ENCODE measurements around the gene FOXN3. TPM values are rescaled to one million over a fixed set of nuclear protein-coding genes. Genes with fewer than 3 reads are reported as not detected.

The FOXN3 gene
- total RNA-seq, 2 donors from 2014 or later: 61.2 to 84.1 TPM

DNA sequence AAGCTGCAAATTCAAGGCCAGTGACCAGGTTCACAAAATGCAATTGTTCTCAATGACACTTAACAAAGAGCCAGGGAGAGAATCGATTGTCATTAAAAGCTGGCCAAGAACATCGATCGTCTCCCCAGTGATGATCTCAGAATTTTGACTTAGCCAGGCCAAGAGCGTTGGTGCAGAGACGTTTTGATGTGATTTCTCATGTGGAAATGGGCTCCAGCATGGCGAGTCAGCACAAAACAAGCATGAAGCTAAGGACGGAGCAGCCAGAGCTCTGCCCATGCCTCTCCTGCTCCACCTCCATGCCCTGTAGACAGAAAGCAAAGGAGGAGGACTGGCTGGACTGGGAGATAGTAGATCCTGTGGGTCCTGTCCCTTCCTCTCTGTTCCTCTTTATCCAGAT lies 270.8 kb downstream of the FOXN3 start:
- H3K27ac ChIP-seq (ENCODE audit: low read depth, low read length): no peak overlapping the region

DNA sequence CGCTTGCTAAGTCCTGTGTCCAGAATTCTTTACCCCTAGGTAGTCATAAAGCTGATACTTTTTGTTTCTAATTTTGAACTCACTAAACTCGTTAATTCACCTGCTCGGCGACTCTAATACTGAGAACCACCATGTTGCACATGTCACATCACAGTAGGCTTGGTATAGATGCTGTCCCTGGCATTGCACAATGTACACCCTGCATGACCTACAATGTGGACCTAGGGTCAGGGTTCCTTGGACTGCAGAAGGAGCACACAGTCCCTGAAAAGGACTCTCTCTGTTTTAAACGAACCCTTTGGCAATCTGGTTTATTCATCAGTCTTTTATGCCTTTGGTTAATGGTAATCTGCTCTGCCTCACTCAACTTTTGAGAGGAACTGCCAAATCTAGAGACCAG lies 272.4 kb downstream of the FOXN3 start:
- H3K36me3 Mint-ChIP-seq (ENCODE audit: low read depth): no peaks in the 10 kb centered on the region
- WGBS, 2 experiments (ENCODE audit: insufficient coverage in 1 of 2, insufficient read length in 1 of 2): 88 to 96% methylated on average over 5 of the region's 5 CpGs
- H3K4me1 Mint-ChIP-seq: peaks cover 10% of the 10 kb centered on the region
- TF ChIP-seq, protein P1, sequence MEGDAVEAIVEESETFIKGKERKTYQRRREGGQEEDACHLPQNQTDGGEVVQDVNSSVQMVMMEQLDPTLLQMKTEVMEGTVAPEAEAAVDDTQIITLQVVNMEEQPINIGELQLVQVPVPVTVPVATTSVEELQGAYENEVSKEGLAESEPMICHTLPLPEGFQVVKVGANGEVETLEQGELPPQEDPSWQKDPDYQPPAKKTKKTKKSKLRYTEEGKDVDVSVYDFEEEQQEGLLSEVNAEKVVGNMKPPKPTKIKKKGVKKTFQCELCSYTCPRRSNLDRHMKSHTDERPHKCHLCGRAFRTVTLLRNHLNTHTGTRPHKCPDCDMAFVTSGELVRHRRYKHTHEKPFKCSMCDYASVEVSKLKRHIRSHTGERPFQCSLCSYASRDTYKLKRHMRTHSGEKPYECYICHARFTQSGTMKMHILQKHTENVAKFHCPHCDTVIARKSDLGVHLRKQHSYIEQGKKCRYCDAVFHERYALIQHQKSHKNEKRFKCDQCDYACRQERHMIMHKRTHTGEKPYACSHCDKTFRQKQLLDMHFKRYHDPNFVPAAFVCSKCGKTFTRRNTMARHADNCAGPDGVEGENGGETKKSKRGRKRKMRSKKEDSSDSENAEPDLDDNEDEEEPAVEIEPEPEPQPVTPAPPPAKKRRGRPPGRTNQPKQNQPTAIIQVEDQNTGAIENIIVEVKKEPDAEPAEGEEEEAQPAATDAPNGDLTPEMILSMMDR (conservative IDR thresholded peaks at IDR 0.05): no peak
- H3K27ac ChIP-seq (ENCODE audit: low read depth, low read length): no peak overlapping the region
- H3K9me3 Mint-ChIP-seq: no peaks in the 10 kb centered on the region
- no peaks in the 10 kb centered on the region for H3K36me3 ChIP-seq (ENCODE audit: control insufficient read depth, insufficient read depth, low read length)
- H3K9ac ChIP-seq (ENCODE audit: extremely low read depth, low read length, poor library complexity, severe bottlenecking): no peak overlapping the region
- H3K27me3 ChIP-seq (ENCODE audit: control insufficient read depth, insufficient read depth, low read length, poor library complexity, severe bottlenecking): no peaks in the 10 kb centered on the region
- no peak overlapping the region for H3K27ac Mint-ChIP-seq
- no peaks in the 10 kb centered on the region for H3K4me1 ChIP-seq (ENCODE audit: control insufficient read depth, insufficient read depth, low read length)
- no peak overlapping the region for H3K4me3 ChIP-seq (ENCODE audit: low read length)
- peaks cover 5% of the 10 kb centered on the region for H3K27me3 Mint-ChIP-seq (ENCODE audit: insufficient read depth)
- no peaks in the 10 kb centered on the region for H3K9me3 ChIP-seq (ENCODE audit: control insufficient read depth, low read length)
- no peak for DNase-seq
- H3K4me3 Mint-ChIP-seq: no peak overlapping the region

More for the DNA sequence above, 270.8 kb downstream of the FOXN3 start:
- Histone ChIP-seq H3K9me3 (ENCODE audit: control insufficient read depth, low read length) (no peaks in the 10 kb centered on the region), H3K4me1 (ENCODE audit: control insufficient read depth, insufficient read depth, low read length) (no peaks in the 10 kb centered on the region), H3K36me3 (ENCODE audit: control insufficient read depth, insufficient read depth, low read length) (no peaks in the 10 kb centered on the region), H3K27me3 (ENCODE audit: control insufficient read depth, insufficient read depth, low read length, poor library complexity, severe bottlenecking) (no peaks in the 10 kb centered on the region), H3K4me3 (ENCODE audit: low read length) (no peak overlapping the region), H3K9ac (ENCODE audit: extremely low read depth, low read length, poor library complexity, severe bottlenecking) (no peak overlapping the region)
- Mint-ChIP-seq H3K27ac (no peak overlapping the region), H3K4me1 (peaks cover 4% of the 10 kb centered on the region), H3K27me3 (ENCODE audit: insufficient read depth) (peaks cover 5% of the 10 kb centered on the region), H3K36me3 (ENCODE audit: low read depth) (no peaks in the 10 kb centered on the region), H3K4me3 (no peak overlapping the region), H3K9me3 (no peaks in the 10 kb centered on the region)
- TF ChIP-seq, protein P1 (conservative IDR thresholded peaks at IDR 0.05): no peak
- 83 to 91% methylated on average over 4 to 7 of the region's 7 CpGs for WGBS, 2 experiments (ENCODE audit: insufficient coverage in 1 of 2, insufficient read length in 1 of 2)
- no peak for DNase-seq

DNA sequence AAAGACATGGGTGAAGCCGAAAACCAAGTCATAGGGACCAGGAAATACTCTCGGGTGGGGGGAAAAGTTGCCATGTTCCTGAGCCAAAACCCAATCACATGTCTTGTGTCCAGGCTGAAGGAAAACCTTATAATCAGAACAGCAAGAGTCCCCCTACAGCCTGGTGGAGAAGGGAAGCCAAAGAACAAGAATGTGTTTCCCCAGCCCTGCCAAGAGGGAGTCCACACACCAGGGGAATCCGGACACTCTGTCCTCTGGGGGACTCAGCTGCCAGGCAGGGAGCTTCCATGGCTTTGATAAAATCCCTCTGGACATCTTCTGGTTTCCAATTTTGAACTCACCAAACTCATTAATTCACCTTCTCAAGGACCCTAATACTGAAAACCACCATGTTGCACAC lies 273.0 kb downstream of the FOXN3 start:
- H3K36me3 Mint-ChIP-seq (ENCODE audit: low read depth): no peaks in the 10 kb centered on the region
- H3K4me3 Mint-ChIP-seq: no peak overlapping the region
- 63 to 91% methylated on average over 1 to 3 of the region's 3 CpGs for WGBS, 2 experiments (ENCODE audit: insufficient coverage in 1 of 2, insufficient read length in 1 of 2)
- no peaks in the 10 kb centered on the region for H3K9me3 Mint-ChIP-seq
- H3K9me3 ChIP-seq (ENCODE audit: control insufficient read depth, low read length): no peaks in the 10 kb centered on the region
- no peak overlapping the region for H3K27ac ChIP-seq (ENCODE audit: low read depth, low read length)
- H3K9ac ChIP-seq (ENCODE audit: extremely low read depth, low read length, poor library complexity, severe bottlenecking): no peak overlapping the region
- no peaks in the 10 kb centered on the region for H3K27me3 ChIP-seq (ENCODE audit: control insufficient read depth, insufficient read depth, low read length, poor library complexity, severe bottlenecking)
- H3K27ac Mint-ChIP-seq: no peak overlapping the region
- no peaks in the 10 kb centered on the region for H3K4me1 ChIP-seq (ENCODE audit: control insufficient read depth, insufficient read depth, low read length)
- no peak for DNase-seq
- no peak overlapping the region for H3K4me3 ChIP-seq (ENCODE audit: low read length)
- TF ChIP-seq, protein P1 (conservative IDR thresholded peaks at IDR 0.05): no peak
- peaks cover 4% of the 10 kb centered on the region for H3K27me3 Mint-ChIP-seq (ENCODE audit: insufficient read depth)
- no peaks in the 10 kb centered on the region for H3K36me3 ChIP-seq (ENCODE audit: control insufficient read depth, insufficient read depth, low read length)
- peaks cover 14% of the 10 kb centered on the region for H3K4me1 Mint-ChIP-seq
